ENCODE measurements around the gene AURKA. TPM values are rescaled to one million over a fixed set of nuclear protein-coding genes. Genes with fewer than 3 reads are reported as not detected.

The AURKA gene
- total and polyA plus RNA-seq, 2 donors (not counting 1 experiment from before 2014, with no cell fraction given) = 27.7 to 32.7 TPM

GRCh38 chr20:56360133-56360907 is 31.7 kb downstream of the AURKA start:
- H3K4me1 ChIP-seq (ENCODE audit: control insufficient read depth, extremely low read depth, insufficient read depth, low read length) = peaks cover 7% of the 10 kb centered on the region
- peaks cover 13% of the 10 kb centered on the region for H3K79me2 ChIP-seq (ENCODE audit: control insufficient read depth, insufficient read depth, low read length)
- H3K9me3 ChIP-seq (ENCODE audit: control insufficient read depth, insufficient read depth, low read depth, low read length) = no peaks in the 10 kb centered on the region
- H3K27me3 ChIP-seq (ENCODE audit: control insufficient read depth, insufficient read depth, low read length) = no peaks in the 10 kb centered on the region
- no peak for TF ChIP-seq EZH2 (IDR thresholded peaks at IDR 0.05; ENCODE audit: low read length, missing control alignments)
- TF ChIP-seq CTCF (conservative IDR thresholded peaks at IDR 0.05 in 1 of 2, IDR thresholded peaks at IDR 0.05 in 1 of 2; ENCODE audit: low read depth in 1 of 2, low read length in 2 of 2) = no peak
- H4K20me1 ChIP-seq (ENCODE audit: control insufficient read depth, extremely low read depth, insufficient read depth, low read length) = no peaks in the 10 kb centered on the region
- H2AFZ ChIP-seq (ENCODE audit: low read length) = peak overlapping the region; percentile 0
- DNase-seq (ENCODE audit: low read depth in 2 of 2) = no peak
- H3K9ac ChIP-seq (ENCODE audit: insufficient read depth, low read length) = peak overlapping the region; percentile 33
- H3K4me3 ChIP-seq (replicated peaks in 1 of 4; ENCODE audit: control extremely low read depth in 1 of 4, insufficient read depth in 1 of 4, low read depth in 3 of 4, low read length in 4 of 4) = peak overlapping the region; percentile 25 to 95 (median 67)
- H3K36me3 ChIP-seq (ENCODE audit: control insufficient read depth, insufficient read depth, low read length) = no peaks in the 10 kb centered on the region
- H3K4me2 ChIP-seq (ENCODE audit: extremely low read depth, insufficient read depth, low read length) = peak overlapping the region; percentile 95
- H3K27ac ChIP-seq (ENCODE audit: insufficient read depth, low read length) = peak overlapping the region; percentile 73

GRCh38 chr20:56359212-56360132 is 32.5 kb downstream of the AURKA start:
- no peak for TF ChIP-seq CTCF (conservative IDR thresholded peaks at IDR 0.05 in 1 of 2, IDR thresholded peaks at IDR 0.05 in 1 of 2; ENCODE audit: low read depth in 1 of 2, low read length in 2 of 2)
- TF ChIP-seq EZH2 (IDR thresholded peaks at IDR 0.05; ENCODE audit: low read length, missing control alignments) = no peak
- H4K20me1 ChIP-seq (ENCODE audit: control insufficient read depth, extremely low read depth, insufficient read depth, low read length) = no peaks in the 10 kb centered on the region

More at GRCh38 chr20:56359212-56360132, 32.5 kb downstream of the AURKA start:
- Histone ChIP-seq H3K4me2 (ENCODE audit: extremely low read depth, insufficient read depth, low read length) (peak overlapping the region; percentile 95), H3K4me1 (ENCODE audit: control insufficient read depth, extremely low read depth, insufficient read depth, low read length) (peaks cover 7% of the 10 kb centered on the region), H3K36me3 (ENCODE audit: control insufficient read depth, insufficient read depth, low read length) (no peaks in the 10 kb centered on the region), H3K27ac (ENCODE audit: insufficient read depth, low read length) (peak overlapping the region; percentile 73), H3K27me3 (ENCODE audit: control insufficient read depth, insufficient read depth, low read length) (no peaks in the 10 kb centered on the region), H3K9ac (ENCODE audit: insufficient read depth, low read length) (peak overlapping the region; percentile 33), H3K4me3 (replicated peaks in 1 of 4; ENCODE audit: control extremely low read depth in 1 of 4, insufficient read depth in 1 of 4, low read depth in 3 of 4, low read length in 4 of 4) (peak overlapping the region; percentile 25 to 95 (median 67)), H3K79me2 (ENCODE audit: control insufficient read depth, insufficient read depth, low read length) (peaks cover 13% of the 10 kb centered on the region), H3K9me3 (ENCODE audit: control insufficient read depth, insufficient read depth, low read depth, low read length) (no peaks in the 10 kb centered on the region), H2AFZ (ENCODE audit: low read length) (peak overlapping the region; percentile 0)
- peak; percentile 73 to 81 for DNase-seq (ENCODE audit: low read depth in 2 of 2)

All from fibroblast of lung (primary cell).